ENCODE measurements around the gene THOC5.
"Not testable (repeated sequence)": the region's sequence is repeated elsewhere in the genome, so short reads cannot be mapped to it uniquely, and the experiment has no call there.

Gene THOC5

GRCh38 chr22:29510542-29510941, 43.0 kb downstream of the THOC5 start:
- H3K9me3 ChIP-seq (ENCODE audit: control insufficient read depth, low read length) = no peaks in the 10 kb centered on the region
- H3K4me3 ChIP-seq (ENCODE audit: extremely low read depth, insufficient read depth, low read length, poor library complexity, severe bottlenecking) = no peak overlapping the region
- 86 to 90% methylated on average over 1 of the region's 2 CpGs for WGBS, 2 experiments (ENCODE audit: insufficient coverage in 2 of 2)
- H3K27ac ChIP-seq (ENCODE audit: low read depth, low read length, severe bottlenecking) = no peak overlapping the region
- H3K36me3 ChIP-seq (ENCODE audit: control insufficient read depth, insufficient read depth, low read length) = peaks cover 90% of the 10 kb centered on the region
- H3K4me1 ChIP-seq (ENCODE audit: control insufficient read depth, insufficient read depth, low read length, poor library complexity, severe bottlenecking) = no peaks in the 10 kb centered on the region

- H3K36me3 ChIP-seq (ENCODE audit: control insufficient read depth, insufficient read depth, low read length) = peaks cover 90% of the 10 kb centered on the region
Measured at GRCh38 chr22:29509815-29510214, 43.7 kb downstream of the THOC5 start.

GRCh38 chr22:29509298-29509697, 44.3 kb downstream of the THOC5 start:
- Histone ChIP-seq H3K4me1 (ENCODE audit: control insufficient read depth, insufficient read depth, low read length, poor library complexity, severe bottlenecking) (no peaks in the 10 kb centered on the region), H3K9me3 (ENCODE audit: control insufficient read depth, low read length) (no peaks in the 10 kb centered on the region), H3K4me3 (ENCODE audit: extremely low read depth, insufficient read depth, low read length, poor library complexity, severe bottlenecking) (no peak overlapping the region), H3K27ac (ENCODE audit: low read depth, low read length, severe bottlenecking) (no peak overlapping the region), H3K36me3 (ENCODE audit: control insufficient read depth, insufficient read depth, low read length) (peaks cover 90% of the 10 kb centered on the region)

More at GRCh38 chr22:29509815-29510214, 43.7 kb downstream of the THOC5 start:
- Histone ChIP-seq H3K4me1 (ENCODE audit: control insufficient read depth, insufficient read depth, low read length, poor library complexity, severe bottlenecking) (no peaks in the 10 kb centered on the region), H3K4me3 (ENCODE audit: extremely low read depth, insufficient read depth, low read length, poor library complexity, severe bottlenecking) (no peak overlapping the region), H3K27ac (ENCODE audit: low read depth, low read length, severe bottlenecking) (no peak overlapping the region), H3K9me3 (ENCODE audit: control insufficient read depth, low read length) (no peaks in the 10 kb centered on the region)
- 86% methylated on average over 1 of the region's 1 CpG; no CpG with 5 or more reads in 1 of the 2 experiments for WGBS, 2 experiments (ENCODE audit: insufficient coverage in 2 of 2)

- no peak overlapping the region for H3K4me3 ChIP-seq (ENCODE audit: extremely low read depth, insufficient read depth, low read length, poor library complexity, severe bottlenecking)
- peak overlapping the region; percentile 37 for H3K27ac ChIP-seq (ENCODE audit: low read depth, low read length, severe bottlenecking)
- no peaks in the 10 kb centered on the region for H3K9me3 ChIP-seq (ENCODE audit: control insufficient read depth, low read length)
- H3K4me1 ChIP-seq (ENCODE audit: control insufficient read depth, insufficient read depth, low read length, poor library complexity, severe bottlenecking) = no peaks in the 10 kb centered on the region
- WGBS, 2 experiments (ENCODE audit: insufficient coverage in 2 of 2) = 88 to 99% methylated on average over 6 to 7 of the region's 7 CpGs
- H3K36me3 ChIP-seq (ENCODE audit: control insufficient read depth, insufficient read depth, low read length) = peaks cover 71% of the 10 kb centered on the region
Measured at GRCh38 chr22:29503811-29504372, 49.7 kb downstream of the THOC5 start.

GRCh38 chr22:29499852-29500251, 53.7 kb downstream of the THOC5 start:
- WGBS, 2 experiments (ENCODE audit: insufficient coverage in 2 of 2) = 91 to 100% methylated on average over 5 to 6 of the region's 8 CpGs
- Histone ChIP-seq H3K9me3 (ENCODE audit: control insufficient read depth, low read length) (no peaks in the 10 kb centered on the region), H3K27ac (ENCODE audit: low read depth, low read length, severe bottlenecking) (no peak overlapping the region), H3K36me3 (ENCODE audit: control insufficient read depth, insufficient read depth, low read length) (peaks cover 34% of the 10 kb centered on the region), H3K4me1 (ENCODE audit: control insufficient read depth, insufficient read depth, low read length, poor library complexity, severe bottlenecking) (no peaks in the 10 kb centered on the region), H3K4me3 (ENCODE audit: extremely low read depth, insufficient read depth, low read length, poor library complexity, severe bottlenecking) (no peak overlapping the region)

GRCh38 chr22:29493636-29494035, 59.9 kb downstream of the THOC5 start:
- Histone ChIP-seq H3K9me3 (ENCODE audit: control insufficient read depth, low read length) (no peaks in the 10 kb centered on the region), H3K27ac (ENCODE audit: low read depth, low read length, severe bottlenecking) (no peak overlapping the region), H3K36me3 (ENCODE audit: control insufficient read depth, insufficient read depth, low read length) (peaks cover 9% of the 10 kb centered on the region), H3K4me1 (ENCODE audit: control insufficient read depth, insufficient read depth, low read length, poor library complexity, severe bottlenecking) (no peaks in the 10 kb centered on the region), H3K4me3 (ENCODE audit: extremely low read depth, insufficient read depth, low read length, poor library complexity, severe bottlenecking) (no peak overlapping the region)
- WGBS, 2 experiments (ENCODE audit: insufficient coverage in 2 of 2) = 91 to 100% methylated on average over 1 of the region's 1 CpG

- Histone ChIP-seq H3K4me1 (ENCODE audit: control insufficient read depth, insufficient read depth, low read length, poor library complexity, severe bottlenecking) (peaks cover 3% of the 10 kb centered on the region), H3K27ac (ENCODE audit: low read depth, low read length, severe bottlenecking) (no peak overlapping the region), H3K9me3 (ENCODE audit: control insufficient read depth, low read length) (no peaks in the 10 kb centered on the region), H3K36me3 (ENCODE audit: control insufficient read depth, insufficient read depth, low read length) (peaks cover 9% of the 10 kb centered on the region), H3K4me3 (ENCODE audit: extremely low read depth, insufficient read depth, low read length, poor library complexity, severe bottlenecking) (no peak overlapping the region)
- WGBS, 2 experiments (ENCODE audit: insufficient coverage in 2 of 2) = 78 to 79% methylated on average over 3 to 5 of the region's 6 CpGs
Measured at GRCh38 chr22:29491012-29491411, 62.5 kb downstream of the THOC5 start.

- not testable (repeated sequence) for H3K4me3 ChIP-seq (ENCODE audit: extremely low read depth, insufficient read depth, low read length, poor library complexity, severe bottlenecking); H3K27ac ChIP-seq (ENCODE audit: low read depth, low read length, severe bottlenecking); H3K9me3 ChIP-seq (ENCODE audit: control insufficient read depth, low read length); H3K4me1 ChIP-seq (ENCODE audit: control insufficient read depth, insufficient read depth, low read length, poor library complexity, severe bottlenecking); H3K36me3 ChIP-seq (ENCODE audit: control insufficient read depth, insufficient read depth, low read length)
- WGBS, 2 experiments (ENCODE audit: insufficient coverage in 2 of 2) = 90 to 95% methylated on average over 8 of the region's 8 CpGs
Measured at GRCh38 chr22:29489127-29489780, 64.3 kb downstream of the THOC5 start.

- H3K9me3 ChIP-seq (ENCODE audit: control insufficient read depth, low read length) = no peaks in the 10 kb centered on the region
- peaks cover 3% of the 10 kb centered on the region for H3K4me1 ChIP-seq (ENCODE audit: control insufficient read depth, insufficient read depth, low read length, poor library complexity, severe bottlenecking)
- H3K4me3 ChIP-seq (ENCODE audit: extremely low read depth, insufficient read depth, low read length, poor library complexity, severe bottlenecking) = no peak overlapping the region
- no peak overlapping the region for H3K27ac ChIP-seq (ENCODE audit: low read depth, low read length, severe bottlenecking)
- H3K36me3 ChIP-seq (ENCODE audit: control insufficient read depth, insufficient read depth, low read length) = no peaks in the 10 kb centered on the region
- WGBS, 2 experiments (ENCODE audit: insufficient coverage in 2 of 2) = 90% methylated on average over 5 of the region's 6 CpGs; no CpG with 5 or more reads in 1 of the 2 experiments
Measured at GRCh38 chr22:29487426-29487986, 66.1 kb downstream of the THOC5 start.

GRCh38 chr22:29485448-29485847, 68.1 kb downstream of the THOC5 start:
- Histone ChIP-seq H3K9me3 (ENCODE audit: control insufficient read depth, low read length) (no peaks in the 10 kb centered on the region), H3K4me1 (ENCODE audit: control insufficient read depth, insufficient read depth, low read length, poor library complexity, severe bottlenecking) (peaks cover 13% of the 10 kb centered on the region), H3K4me3 (ENCODE audit: extremely low read depth, insufficient read depth, low read length, poor library complexity, severe bottlenecking) (no peak overlapping the region), H3K36me3 (ENCODE audit: control insufficient read depth, insufficient read depth, low read length) (no peaks in the 10 kb centered on the region), H3K27ac (ENCODE audit: low read depth, low read length, severe bottlenecking) (no peak overlapping the region)
- 85 to 91% methylated on average over 6 to 7 of the region's 8 CpGs for WGBS, 2 experiments (ENCODE audit: insufficient coverage in 2 of 2)

- Histone ChIP-seq H3K27ac (ENCODE audit: low read depth, low read length, severe bottlenecking) (no peak overlapping the region), H3K4me1 (ENCODE audit: control insufficient read depth, insufficient read depth, low read length, poor library complexity, severe bottlenecking) (peaks cover 19% of the 10 kb centered on the region), H3K9me3 (ENCODE audit: control insufficient read depth, low read length) (no peaks in the 10 kb centered on the region), H3K36me3 (ENCODE audit: control insufficient read depth, insufficient read depth, low read length) (no peaks in the 10 kb centered on the region), H3K4me3 (ENCODE audit: extremely low read depth, insufficient read depth, low read length, poor library complexity, severe bottlenecking) (no peak overlapping the region)
- 97% methylated on average over 3 of the region's 3 CpGs; no CpG with 5 or more reads in 1 of the 2 experiments for WGBS, 2 experiments (ENCODE audit: insufficient coverage in 2 of 2)
Measured at GRCh38 chr22:29484642-29485041, 68.9 kb downstream of the THOC5 start.
